Activated CD8-positive, alpha-beta T cell treated with anti-CD3 and anti-CD28 coated beads, Interleukin-2, amount 10 ng/mL, durations not matched to agents 7 days and 5 days (primary cell): ENCODE results near the gene CERKL. TPM values are rescaled to one million over a fixed set of nuclear protein-coding genes. Genes with fewer than 3 reads are reported as not detected.
"Not testable (repeated sequence)": the region's sequence is repeated elsewhere in the genome, so short reads cannot be mapped to it uniquely, and the experiment has no call there.

Experiments used
- ATAC-seq: fragments of 150-1000 bp; cut with Tn5 transposase; one replicate; pipeline ENCODE4 v1.10.0; 2021; ENCODE audit warnings: moderate library complexity
- CTCF ChIA-PET: fragments of 350-600 bp; sonication (Branson Sonifier 250); formaldehyde crosslinking; loops from one replicate; lab custom pipeline; 2021; ENCODE audit warnings: antibody characterized with exemption; lab: Charles Lee
- POLR2A ChIA-PET: fragments of 350-600 bp; sonication (Branson Sonifier 250); formaldehyde crosslinking; loops from one replicate; lab custom pipeline; 2021; ENCODE audit warnings: antibody characterized with exemption; lab: Charles Lee
- DNase-seq: peaks from one replicate; pipeline ENCODE4 v3.0.0-alpha.2; 2020
- H3K27ac Mint-ChIP-seq: one replicate; pipeline ENCODE4 v1.8.0; 2021; ENCODE audit warnings: mild to moderate bottlenecking, mixed read lengths
- H3K27me3 Mint-ChIP-seq: one replicate; pipeline ENCODE4 v1.8.0; 2021; ENCODE audit warnings: low read depth, mixed read lengths
- H3K36me3 Mint-ChIP-seq: one replicate; pipeline ENCODE4 v1.8.0; 2021; ENCODE audit warnings: low read depth, mixed read lengths
- H3K4me1 Mint-ChIP-seq: one replicate; pipeline ENCODE4 v1.8.0; 2021; ENCODE audit warnings: low read depth, mixed read lengths
- H3K4me3 Mint-ChIP-seq: one replicate; pipeline ENCODE4 v1.8.0; 2021; ENCODE audit warnings: mild to moderate bottlenecking, mixed read lengths
- H3K9me3 Mint-ChIP-seq: one replicate; pipeline ENCODE4 v1.8.0; 2022; ENCODE audit warnings: mixed read lengths; ENCODE audit not compliant: insufficient read depth
- total RNA-seq, 2 experiments: library from RNA; stranded (reverse); gene quantifications; one replicate each; pipeline ENCODE4 v1.2.3, GENCODE V29; 2021

Gene CERKL
- not detected for total RNA-seq

- H3K27me3 Mint-ChIP-seq = peaks cover 51% of the 10 kb centered on the region
- no peak within 1 kb of the TSS for H3K27ac Mint-ChIP-seq
- CTCF ChIA-PET = interaction anchor here (0.6 to 1.0 kb wide), 5 partner anchors 34 to 85 kb away, joined by 3 read pairs; no protein-coding TSS in a partner anchor
- no peaks in the 10 kb centered on the region for H3K9me3 Mint-ChIP-seq
- POLR2A ChIA-PET = interaction anchor here (0.6 kb wide), 1 partner anchor 61 kb away, joined by 4 read pairs; no protein-coding TSS in a partner anchor
- ATAC-seq = peak; percentile 88
- H3K4me1 Mint-ChIP-seq = peaks cover 9% of the 10 kb centered on the region
- no peaks in the 10 kb centered on the region for H3K36me3 Mint-ChIP-seq
- DNase-seq = peak; percentile 37
- H3K4me3 Mint-ChIP-seq = peak within 1 kb of the TSS; percentile 70
These were observed at the start of gene CERKL for GRCh38 chr2:181656450-181657291. CERKL (minus strand) TSS chr2:181657105; CDS start chr2:181657006, 99 bp downstream.

GRCh38 chr2:181702519-181702918, 45.6 kb upstream of the CERKL start:
- H3K27me3 Mint-ChIP-seq, POLR2A ChIA-PET, CTCF ChIA-PET, H3K36me3 Mint-ChIP-seq, ATAC-seq, H3K4me1 Mint-ChIP-seq, DNase-seq, H3K4me3 Mint-ChIP-seq, H3K27ac Mint-ChIP-seq, H3K9me3 Mint-ChIP-seq: not testable (repeated sequence)

- H3K9me3 Mint-ChIP-seq = peaks cover 8% of the 10 kb centered on the region
- H3K36me3 Mint-ChIP-seq = no peaks in the 10 kb centered on the region
- CTCF ChIA-PET = no interaction called here
- no peak for ATAC-seq
- H3K4me3 Mint-ChIP-seq = no peak overlapping the region
- no peak overlapping the region for H3K27ac Mint-ChIP-seq
- no peak for DNase-seq
- peaks cover 22% of the 10 kb centered on the region for H3K27me3 Mint-ChIP-seq
- POLR2A ChIA-PET = no interaction called here
- H3K4me1 Mint-ChIP-seq = no peaks in the 10 kb centered on the region
These were observed 41.3 kb upstream of the CERKL start for GRCh38 chr2:181698223-181698622.

- Mint-ChIP-seq H3K4me3 (no peak overlapping the region), H3K27me3 (peaks cover 24% of the 10 kb centered on the region), H3K9me3 (peaks cover 3% of the 10 kb centered on the region), H3K27ac (no peak overlapping the region), H3K4me1 (no peaks in the 10 kb centered on the region), H3K36me3 (no peaks in the 10 kb centered on the region)
- no peak for ATAC-seq
- ChIA-PET CTCF (interaction anchor here (2.2 kb wide), 1 partner anchor 18 kb away, joined by 9 read pairs; no protein-coding TSS in a partner anchor), POLR2A (no interaction called here)
- no peak for DNase-seq
These were observed 40.7 kb upstream of the CERKL start for GRCh38 chr2:181697571-181697970.

- Mint-ChIP-seq H3K4me3 (no peak overlapping the region), H3K9me3 (no peaks in the 10 kb centered on the region), H3K4me1 (no peaks in the 10 kb centered on the region), H3K27ac (no peak overlapping the region), H3K27me3 (peaks cover 24% of the 10 kb centered on the region), H3K36me3 (no peaks in the 10 kb centered on the region)
- DNase-seq (no peak), ATAC-seq (no peak)
- POLR2A ChIA-PET = no interaction called here
- CTCF ChIA-PET = interaction anchor here (2.2 kb wide), 1 partner anchor 18 kb away, joined by 9 read pairs; no protein-coding TSS in a partner anchor
These were observed 40.2 kb upstream of the CERKL start for GRCh38 chr2:181697126-181697525.

GRCh38 chr2:181694271-181694670, 37.4 kb upstream of the CERKL start:
- H3K9me3 Mint-ChIP-seq = no peaks in the 10 kb centered on the region
- H3K27ac Mint-ChIP-seq = no peak overlapping the region
- ChIA-PET POLR2A (no interaction called here), CTCF (interaction anchor here (1.9 kb wide), 1 partner anchor 21 kb away, joined by 7 read pairs; no protein-coding TSS in a partner anchor)
- ATAC-seq (no peak), DNase-seq (no peak)
- no peak overlapping the region for H3K4me3 Mint-ChIP-seq
- no peaks in the 10 kb centered on the region for H3K36me3 Mint-ChIP-seq
- peaks cover 26% of the 10 kb centered on the region for H3K27me3 Mint-ChIP-seq
- no peaks in the 10 kb centered on the region for H3K4me1 Mint-ChIP-seq

GRCh38 chr2:181690860-181691259, 34.0 kb upstream of the CERKL start:
- Mint-ChIP-seq H3K4me1 (no peaks in the 10 kb centered on the region), H3K27ac (no peak overlapping the region), H3K36me3 (no peaks in the 10 kb centered on the region), H3K9me3 (no peaks in the 10 kb centered on the region), H3K4me3 (no peak overlapping the region), H3K27me3 (peaks cover 30% of the 10 kb centered on the region)
- ATAC-seq (no peak), DNase-seq (no peak)
- CTCF ChIA-PET = interaction anchor here (0.9 to 1.4 kb wide), 3 partner anchors 24 to 118 kb away, joined by 3 to 7 read pairs (median 3); no protein-coding TSS in a partner anchor
- POLR2A ChIA-PET = no interaction called here

GRCh38 chr2:181686576-181687185, 29.8 kb upstream of the CERKL start:
- H3K4me1 Mint-ChIP-seq = peaks cover 17% of the 10 kb centered on the region
- peaks cover 60% of the 10 kb centered on the region for H3K27me3 Mint-ChIP-seq
- ATAC-seq (no peak), DNase-seq (no peak)
- H3K27ac Mint-ChIP-seq = no peak overlapping the region
- H3K4me3 Mint-ChIP-seq = no peak overlapping the region
- ChIA-PET CTCF (no interaction called here), POLR2A (no interaction called here)
- H3K9me3 Mint-ChIP-seq = peaks cover under 1% of the 10 kb centered on the region
- peaks cover 5% of the 10 kb centered on the region for H3K36me3 Mint-ChIP-seq

- Mint-ChIP-seq H3K36me3 (peaks cover 5% of the 10 kb centered on the region), H3K4me3 (no peak overlapping the region), H3K27ac (no peak overlapping the region), H3K9me3 (peaks cover 4% of the 10 kb centered on the region), H3K4me1 (peaks cover 26% of the 10 kb centered on the region), H3K27me3 (peaks cover 73% of the 10 kb centered on the region)
- ChIA-PET POLR2A (no interaction called here), CTCF (no interaction called here)
- ATAC-seq (no peak), DNase-seq (no peak)
These were observed 28.3 kb upstream of the CERKL start for GRCh38 chr2:181685150-181685688.

GRCh38 chr2:181684454-181685149, 27.7 kb upstream of the CERKL start:
- no peak for DNase-seq
- Mint-ChIP-seq H3K4me3 (no peak overlapping the region), H3K36me3 (peaks cover 5% of the 10 kb centered on the region), H3K9me3 (peaks cover 4% of the 10 kb centered on the region), H3K4me1 (peaks cover 26% of the 10 kb centered on the region), H3K27ac (no peak overlapping the region), H3K27me3 (peaks cover 78% of the 10 kb centered on the region)
- no peak for ATAC-seq
- POLR2A ChIA-PET = no interaction called here
- CTCF ChIA-PET = no interaction called here
